Transverse colon (tissue), 3 donors: Measurements from ENCODE around the gene SAMD7.

Source experiments
- POLR2A ChIP-seq: fragments of 450-650 bp; IDR thresholded peaks from one replicate; pipeline ENCODE4 v1.6.1; 2016; ENCODE audit warnings: antibody characterized with exemption, mild to moderate bottlenecking, moderate library complexity
- TF ChIP-seq, protein P1 (sequence below), 5 experiments: fragments of 200-600 bp in 3 of 5; fragments of 450-650 bp in 2 of 5; sonication (generic) in 3 of 5; IDR thresholded peaks; 1 replicate in 2 of 5; 2 replicates in 3 of 5; pipeline ENCODE4 v1.5.1; 2016 to 2017; ENCODE audit warnings: antibody characterized with exemption in 5 of 5, inconsistent platforms in 3 of 5, mild to moderate bottlenecking in 2 of 5, moderate library complexity in 1 of 5

DNA sequence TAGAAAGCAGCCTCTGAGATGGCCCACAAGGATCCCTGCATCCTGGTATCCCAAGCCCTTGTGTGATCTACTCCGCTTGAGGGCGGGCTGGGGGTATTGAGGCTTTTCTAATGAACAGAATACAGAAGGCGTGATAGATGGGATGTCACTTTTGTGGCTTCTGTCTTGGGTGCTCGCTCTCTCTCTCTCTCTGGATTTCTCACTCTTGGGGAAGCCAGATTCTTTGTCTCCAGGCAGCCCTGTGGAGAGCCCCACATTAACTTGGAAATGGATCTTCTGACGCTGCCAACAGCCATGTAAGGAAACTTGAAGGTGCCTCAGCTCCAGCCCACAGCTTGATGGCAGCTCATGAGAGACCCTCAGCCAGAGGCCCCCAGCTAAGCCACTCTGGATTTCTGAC, 28.4 kb downstream of the SAMD7 start:
- TF ChIP-seq, protein P1, sequence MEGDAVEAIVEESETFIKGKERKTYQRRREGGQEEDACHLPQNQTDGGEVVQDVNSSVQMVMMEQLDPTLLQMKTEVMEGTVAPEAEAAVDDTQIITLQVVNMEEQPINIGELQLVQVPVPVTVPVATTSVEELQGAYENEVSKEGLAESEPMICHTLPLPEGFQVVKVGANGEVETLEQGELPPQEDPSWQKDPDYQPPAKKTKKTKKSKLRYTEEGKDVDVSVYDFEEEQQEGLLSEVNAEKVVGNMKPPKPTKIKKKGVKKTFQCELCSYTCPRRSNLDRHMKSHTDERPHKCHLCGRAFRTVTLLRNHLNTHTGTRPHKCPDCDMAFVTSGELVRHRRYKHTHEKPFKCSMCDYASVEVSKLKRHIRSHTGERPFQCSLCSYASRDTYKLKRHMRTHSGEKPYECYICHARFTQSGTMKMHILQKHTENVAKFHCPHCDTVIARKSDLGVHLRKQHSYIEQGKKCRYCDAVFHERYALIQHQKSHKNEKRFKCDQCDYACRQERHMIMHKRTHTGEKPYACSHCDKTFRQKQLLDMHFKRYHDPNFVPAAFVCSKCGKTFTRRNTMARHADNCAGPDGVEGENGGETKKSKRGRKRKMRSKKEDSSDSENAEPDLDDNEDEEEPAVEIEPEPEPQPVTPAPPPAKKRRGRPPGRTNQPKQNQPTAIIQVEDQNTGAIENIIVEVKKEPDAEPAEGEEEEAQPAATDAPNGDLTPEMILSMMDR (IDR thresholded peaks at IDR 0.05) = no peak
- no peak for TF ChIP-seq POLR2A
